Measurements from ENCODE around the gene RNFT2. TPM values are rescaled to one million over a fixed set of nuclear protein-coding genes. Genes with fewer than 3 reads are reported as not detected.

RNFT2 gene
- total RNA-seq, 1 donor from 2014 or later, result 0.78 TPM

DNA sequence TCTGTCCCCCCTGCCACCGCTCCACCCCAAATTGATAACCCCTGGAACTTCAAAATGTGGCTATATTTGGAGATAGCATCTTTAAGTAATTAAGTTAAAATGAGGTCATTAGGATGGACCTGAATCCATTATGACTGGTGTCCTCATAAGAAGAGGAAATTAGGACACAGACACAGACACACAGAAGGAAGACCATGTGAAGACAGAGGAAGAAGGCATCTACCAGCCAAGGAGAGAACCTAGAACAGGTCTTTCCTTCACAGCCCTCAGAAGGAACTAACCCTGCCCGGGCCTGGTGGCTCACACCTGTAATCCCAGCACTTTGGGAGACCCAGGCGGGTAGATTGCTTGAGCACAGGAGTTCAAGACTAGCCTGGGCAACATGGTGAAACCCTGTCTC lies 146.8 kb downstream of the RNFT2 start:
- DNase-seq (ENCODE audit: low spot score), result no peak
- intact Hi-C loops (cut with DNase I), result loop anchor here (5.0 kb wide), 1 partner anchor 183 kb away; no protein-coding TSS in a partner anchor

DNA sequence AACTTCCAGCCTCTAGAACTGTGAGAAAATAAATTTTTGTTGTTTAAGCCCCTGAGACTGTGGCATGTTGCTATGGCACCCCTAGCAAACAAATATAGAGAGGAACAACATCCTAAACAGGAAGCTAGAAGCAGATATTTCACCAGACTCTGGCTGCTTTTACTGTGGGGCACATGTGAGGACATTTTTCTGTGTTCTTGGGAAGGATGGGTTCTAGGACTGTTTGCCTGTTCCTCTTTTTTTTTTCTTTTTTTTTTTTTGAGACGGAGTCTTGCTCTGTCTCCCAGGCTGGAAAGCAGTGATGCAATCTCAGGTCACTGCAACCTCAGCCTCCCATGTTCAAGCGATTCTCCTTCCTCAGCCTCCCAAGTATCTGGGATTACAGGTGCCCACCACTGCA lies 147.4 kb downstream of the RNFT2 start:
- no peak for DNase-seq (ENCODE audit: low spot score)
- intact Hi-C loops (cut with DNase I), result no loop called here

DNA sequence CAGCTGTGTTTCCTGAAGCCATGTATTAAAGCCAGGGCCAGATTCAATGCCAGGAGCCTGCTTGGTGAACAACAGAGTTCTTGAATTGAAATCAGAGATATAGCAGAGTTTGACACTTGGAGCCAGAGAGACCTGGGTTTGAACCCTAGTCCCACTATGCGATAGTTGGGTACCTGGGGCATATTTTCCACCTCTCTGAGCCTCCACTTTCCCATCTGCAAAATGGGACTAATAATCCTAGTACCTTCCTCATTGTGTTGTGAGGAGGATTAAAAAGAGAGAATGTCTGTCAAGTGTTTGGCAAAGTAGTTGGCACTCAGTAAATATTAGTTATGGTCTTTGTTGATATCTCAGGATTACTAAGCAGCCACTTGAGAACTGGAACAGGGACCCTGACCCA lies 149.1 kb downstream of the RNFT2 start:
- intact Hi-C loops (cut with DNase I), result no loop called here
- no peak for DNase-seq (ENCODE audit: low spot score)

DNA sequence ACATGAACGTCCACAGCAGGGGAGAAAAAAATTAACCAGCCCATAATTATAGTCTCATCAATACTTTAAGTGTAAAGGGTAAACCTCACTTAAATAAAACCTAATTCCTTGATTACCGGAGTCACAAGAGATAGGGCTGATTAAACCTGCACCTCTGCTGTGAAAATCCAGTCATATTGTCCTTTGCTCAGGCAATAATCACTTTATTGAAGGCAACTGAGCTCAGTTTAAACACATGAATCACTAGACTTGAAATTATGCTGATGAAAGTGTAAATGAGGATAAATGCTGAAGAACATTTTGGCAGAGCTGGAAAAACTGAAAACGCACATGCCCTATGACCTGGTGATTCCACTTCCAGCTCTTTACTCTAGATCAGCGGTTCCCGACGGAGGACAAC lies 149.8 kb downstream of the RNFT2 start:
- intact Hi-C loops (cut with DNase I), result no loop called here
- DNase-seq (ENCODE audit: low spot score), result no peak

DNA sequence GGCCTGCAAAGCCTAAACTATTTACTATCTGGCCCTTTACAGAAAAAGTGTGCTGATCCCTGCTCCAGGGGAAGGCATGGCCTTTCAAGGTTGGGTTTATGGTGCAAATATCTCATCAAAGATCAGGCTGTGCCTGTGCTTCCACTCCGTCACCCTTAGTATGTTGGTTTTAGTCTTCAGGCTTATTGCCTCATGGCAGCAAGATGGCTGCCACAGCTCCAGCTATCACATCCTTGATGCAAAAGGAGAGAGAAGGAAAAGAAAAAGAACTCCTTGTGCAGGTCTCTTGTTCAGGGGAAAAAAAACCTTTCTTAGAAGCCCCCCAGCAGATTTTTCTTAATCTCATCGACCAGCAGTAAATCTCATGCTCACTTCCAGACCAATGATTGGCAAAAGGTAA lies 152.2 kb downstream of the RNFT2 start:
- no peak for DNase-seq (ENCODE audit: low spot score)
- intact Hi-C loops (cut with DNase I), result no loop called here

DNA sequence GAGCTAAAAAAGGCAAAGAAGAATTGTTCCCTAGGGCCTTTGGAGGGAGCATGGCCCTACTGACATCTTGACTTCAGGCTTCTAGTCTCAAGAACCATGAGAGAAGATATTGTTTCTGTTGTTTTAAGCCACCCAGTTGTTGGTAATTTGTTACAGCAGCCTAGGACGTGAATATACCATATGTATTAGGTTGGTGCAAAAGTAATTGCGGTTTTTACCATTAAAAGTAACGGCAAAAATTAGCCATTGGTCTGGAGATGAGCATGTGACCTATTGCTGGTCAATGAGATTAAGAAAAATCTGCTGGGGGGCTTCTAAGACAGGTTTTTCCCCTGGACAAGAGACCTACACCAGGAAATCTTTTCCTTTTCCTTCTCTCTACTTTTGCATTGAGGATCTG lies 152.9 kb downstream of the RNFT2 start:
- intact Hi-C loops (cut with DNase I), result no loop called here
- DNase-seq (ENCODE audit: low spot score), result no peak

DNA sequence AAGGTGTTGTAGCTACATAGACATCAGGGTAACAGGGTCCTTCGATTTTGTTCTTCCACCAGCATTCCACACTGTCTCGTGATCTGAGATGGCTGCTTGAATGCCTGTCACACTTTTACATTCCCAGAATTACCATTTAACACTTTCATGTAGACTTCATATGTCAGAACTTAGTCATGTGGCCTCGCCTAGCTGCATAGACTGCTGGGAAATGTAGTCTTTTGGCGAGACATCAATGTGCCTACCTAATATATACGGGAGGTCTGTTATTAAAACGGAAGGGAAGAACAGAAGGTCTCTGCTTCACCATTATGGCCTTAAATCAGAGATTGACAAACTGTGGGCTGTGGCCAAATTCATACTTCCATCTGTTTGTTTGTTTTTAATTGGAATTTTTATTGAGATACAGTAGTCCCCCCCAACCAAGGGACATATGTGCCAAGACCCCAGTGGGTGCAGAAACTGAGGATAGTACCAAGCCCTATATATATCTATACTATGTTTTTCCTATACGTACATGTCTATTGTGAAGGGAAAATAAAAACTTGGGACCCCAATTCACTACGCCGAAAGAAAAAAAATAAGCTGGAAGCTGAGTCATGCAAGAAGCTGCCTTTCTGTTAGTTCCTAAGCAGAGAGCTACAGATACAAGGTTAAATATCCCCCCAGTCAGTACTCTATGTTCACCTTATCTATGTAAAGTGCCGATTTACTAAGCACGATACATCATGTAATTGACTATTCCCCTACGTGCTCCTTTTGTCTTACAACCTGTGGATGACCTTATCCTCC lies 154.4 kb downstream of the RNFT2 start:
- DNase-seq (ENCODE audit: low spot score), result no peak
- intact Hi-C loops (cut with DNase I), result no loop called here

DNA sequence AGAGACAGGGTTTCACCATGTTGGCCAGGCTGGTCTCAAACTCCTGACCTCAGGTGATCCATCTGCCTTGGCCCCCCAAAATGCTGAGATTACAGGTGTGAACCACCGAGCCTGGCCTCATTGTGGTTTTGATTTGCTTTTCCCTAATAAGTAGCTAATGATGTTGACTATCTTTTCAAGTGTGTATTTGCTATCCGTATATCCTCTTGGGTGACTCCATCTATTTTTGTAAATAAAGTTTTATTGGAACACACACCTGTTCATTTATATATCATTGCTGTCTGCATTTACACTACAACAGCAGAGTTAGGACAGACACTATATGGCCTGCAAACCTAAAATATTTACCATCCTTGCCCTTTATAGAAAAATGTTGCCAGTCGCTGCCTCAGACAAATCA lies 156.8 kb downstream of the RNFT2 start:
- intact Hi-C loops (cut with DNase I), result no loop called here
- no peak for DNase-seq (ENCODE audit: low spot score)

DNA sequence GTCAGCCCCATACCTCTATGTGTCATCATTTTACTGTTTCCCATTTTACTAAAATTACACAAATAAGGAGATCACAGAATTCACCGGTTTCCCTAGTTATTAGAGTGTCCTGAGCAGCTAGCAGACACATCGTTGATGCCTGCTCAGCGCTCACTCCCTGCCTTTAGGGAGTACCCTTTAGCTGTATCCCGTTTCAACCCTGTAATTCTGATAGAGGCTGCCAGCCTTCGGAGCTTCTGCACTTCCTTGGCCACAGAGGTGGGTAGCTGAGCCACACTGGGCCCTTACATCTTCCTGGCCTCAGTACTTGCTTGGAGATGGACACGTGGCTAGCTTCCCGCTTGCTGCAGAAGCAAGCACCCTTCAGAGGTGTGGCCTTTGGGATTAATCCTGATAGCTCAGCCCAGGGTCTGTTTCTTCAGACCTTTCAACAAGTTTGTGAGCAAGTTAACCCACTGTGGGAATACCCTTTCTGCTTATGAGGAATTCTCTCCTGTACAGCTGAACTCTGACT lies 158.4 kb downstream of the RNFT2 start:
- intact Hi-C loops (cut with DNase I), result no loop called here
- no peak for DNase-seq (ENCODE audit: low spot score)

DNA sequence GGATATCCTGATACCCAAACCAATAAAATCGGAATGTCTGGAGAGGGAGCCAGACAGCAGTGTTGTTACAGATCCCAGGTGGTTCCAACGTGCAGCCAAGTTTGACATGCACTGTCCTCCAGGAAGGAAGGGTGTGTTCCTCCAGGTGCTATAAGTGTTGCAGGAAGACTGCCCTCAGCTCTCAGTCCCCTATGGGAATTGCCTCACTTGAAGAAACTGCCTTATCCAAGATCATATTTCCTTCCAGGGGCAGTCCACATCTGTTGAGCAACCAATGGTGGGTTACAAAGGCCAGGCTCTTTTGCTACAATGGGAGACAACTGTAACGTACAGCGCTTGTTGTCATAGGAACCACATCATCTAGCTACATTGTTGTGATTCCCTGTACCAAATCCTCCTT lies 159.4 kb downstream of the RNFT2 start:
- intact Hi-C loops (cut with DNase I), result no loop called here
- no peak for DNase-seq (ENCODE audit: low spot score)

DNA sequence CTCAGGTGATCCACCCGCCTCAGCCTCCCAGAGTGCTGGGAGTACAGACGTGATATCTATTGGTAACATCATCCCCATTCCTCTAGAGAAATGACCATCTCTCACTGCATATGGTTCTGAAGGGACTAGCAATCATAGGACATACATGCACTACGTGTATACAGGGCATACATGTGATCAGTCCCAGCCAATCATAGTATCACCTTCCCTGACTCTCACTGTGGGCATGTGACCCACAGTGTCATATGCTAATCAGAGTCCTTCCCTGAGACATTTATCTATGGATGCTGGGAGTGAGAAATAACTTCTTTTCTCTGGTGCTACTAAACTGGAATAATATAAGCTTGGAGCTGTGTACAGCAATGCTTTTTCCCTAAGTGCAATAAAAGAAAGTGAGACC lies 160.6 kb downstream of the RNFT2 start:
- no peak for DNase-seq (ENCODE audit: low spot score)
- intact Hi-C loops (cut with DNase I), result no loop called here

DNA sequence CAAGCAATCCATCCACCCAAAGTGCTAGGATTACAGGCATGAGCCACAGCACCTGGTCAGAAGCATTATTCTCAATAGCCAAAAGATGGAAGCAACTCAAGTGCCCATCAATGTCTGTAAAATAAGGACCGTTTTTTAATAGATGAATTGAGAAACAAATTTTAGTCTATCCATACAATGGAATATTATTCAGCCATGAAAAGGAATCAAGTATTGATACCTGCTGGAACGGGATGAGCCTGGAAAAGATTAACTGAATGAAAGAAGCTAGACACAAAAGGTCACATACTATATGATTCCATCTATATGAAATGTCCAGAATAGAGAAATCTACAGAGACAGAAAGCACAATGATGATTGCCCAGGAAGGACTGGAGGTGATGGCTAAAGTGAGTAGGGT lies 163.5 kb downstream of the RNFT2 start:
- DNase-seq (ENCODE audit: low spot score), result no peak
- intact Hi-C loops (cut with DNase I), result no loop called here

Other genes with a start within 250 kb of the RNFT2 start
- gene MAP1LC3B2, start 178.9 kb upstream of the RNFT2 start, total RNA-seq, result 1.9 TPM
- 10.5 TPM for gene SPRING1, start 246 bp upstream of the RNFT2 start, total RNA-seq
- gene HRK, start 143.1 kb downstream of the RNFT2 start, total RNA-seq, result 0.59 TPM
- 10.4 TPM for gene FBXW8, start 172.6 kb downstream of the RNFT2 start, total RNA-seq

All from cardiac septum (tissue), 1 donor.